Breast epithelium (tissue), 3 donors: Measurements from ENCODE around the gene GOLGA1.

Experiments used
- POLR2A ChIP-seq: fragments of 450-650 bp; IDR thresholded peaks from one replicate; pipeline ENCODE4 v1.6.1; 2016; ENCODE audit warnings: antibody characterized with exemption, mild to moderate bottlenecking, moderate library complexity
- POLR2AphosphoS5 ChIP-seq, 3 donors: sonication (generic); formaldehyde crosslinking; IDR thresholded peaks; one replicate each; pipeline ENCODE4 v1.6.1; 2017; ENCODE audit warnings: antibody characterized with exemption in 3 of 3
- TF ChIP-seq, protein P1 (sequence below), 3 donors: fragments of 450-650 bp; IDR thresholded peaks; one replicate each; pipeline ENCODE4 v1.5.1; 2016 to 2017; ENCODE audit warnings: antibody characterized with exemption in 3 of 3, mild to moderate bottlenecking in 3 of 3, moderate library complexity in 3 of 3

DNA sequence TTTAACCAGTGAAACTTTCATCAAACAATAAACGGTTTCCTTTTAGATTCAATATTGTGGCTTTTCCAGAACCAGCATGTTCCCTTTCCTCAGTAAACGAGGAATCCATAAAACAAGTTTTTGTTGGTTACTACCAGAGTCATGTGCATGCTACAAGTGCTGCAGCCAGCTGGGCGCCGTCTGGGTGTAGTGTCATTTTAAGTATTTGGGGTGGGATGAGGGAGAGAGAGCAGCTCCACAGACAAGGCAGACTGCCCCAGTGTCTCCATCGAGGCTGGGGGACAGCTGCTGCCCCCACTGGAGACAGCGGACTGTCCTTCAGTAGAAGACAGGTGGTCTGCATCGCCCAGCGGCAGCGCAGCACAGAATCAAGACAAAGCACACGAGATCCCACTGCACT is 61.7 kb downstream of the GOLGA1 start:
- TF ChIP-seq, protein P1, sequence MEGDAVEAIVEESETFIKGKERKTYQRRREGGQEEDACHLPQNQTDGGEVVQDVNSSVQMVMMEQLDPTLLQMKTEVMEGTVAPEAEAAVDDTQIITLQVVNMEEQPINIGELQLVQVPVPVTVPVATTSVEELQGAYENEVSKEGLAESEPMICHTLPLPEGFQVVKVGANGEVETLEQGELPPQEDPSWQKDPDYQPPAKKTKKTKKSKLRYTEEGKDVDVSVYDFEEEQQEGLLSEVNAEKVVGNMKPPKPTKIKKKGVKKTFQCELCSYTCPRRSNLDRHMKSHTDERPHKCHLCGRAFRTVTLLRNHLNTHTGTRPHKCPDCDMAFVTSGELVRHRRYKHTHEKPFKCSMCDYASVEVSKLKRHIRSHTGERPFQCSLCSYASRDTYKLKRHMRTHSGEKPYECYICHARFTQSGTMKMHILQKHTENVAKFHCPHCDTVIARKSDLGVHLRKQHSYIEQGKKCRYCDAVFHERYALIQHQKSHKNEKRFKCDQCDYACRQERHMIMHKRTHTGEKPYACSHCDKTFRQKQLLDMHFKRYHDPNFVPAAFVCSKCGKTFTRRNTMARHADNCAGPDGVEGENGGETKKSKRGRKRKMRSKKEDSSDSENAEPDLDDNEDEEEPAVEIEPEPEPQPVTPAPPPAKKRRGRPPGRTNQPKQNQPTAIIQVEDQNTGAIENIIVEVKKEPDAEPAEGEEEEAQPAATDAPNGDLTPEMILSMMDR (IDR thresholded peaks at IDR 0.05): no peak
- TF ChIP-seq POLR2A (no peak), POLR2AphosphoS5 (IDR thresholded peaks at IDR 0.05) (no peak)
